HG03469 (cell line): Measurements from ENCODE around the gene CA11.
A peak's percentile ranks its signal among the peaks of the same experiment; 100 is the strongest.
"Not testable (repeated sequence)": the region's sequence is repeated elsewhere in the genome, so short reads cannot be mapped to it uniquely, and the experiment has no call there.

Source experiments
- ATAC-seq: cut with Tn5 transposase; IDR thresholded peaks from one replicate; pipeline ENCODE4 v1.9.1; 2021; ENCODE audit warnings: mild to moderate bottlenecking, moderate library complexity, moderate number of reproducible peaks; ENCODE audit not compliant: unreplicated experiment

Gene CA11

DNA sequence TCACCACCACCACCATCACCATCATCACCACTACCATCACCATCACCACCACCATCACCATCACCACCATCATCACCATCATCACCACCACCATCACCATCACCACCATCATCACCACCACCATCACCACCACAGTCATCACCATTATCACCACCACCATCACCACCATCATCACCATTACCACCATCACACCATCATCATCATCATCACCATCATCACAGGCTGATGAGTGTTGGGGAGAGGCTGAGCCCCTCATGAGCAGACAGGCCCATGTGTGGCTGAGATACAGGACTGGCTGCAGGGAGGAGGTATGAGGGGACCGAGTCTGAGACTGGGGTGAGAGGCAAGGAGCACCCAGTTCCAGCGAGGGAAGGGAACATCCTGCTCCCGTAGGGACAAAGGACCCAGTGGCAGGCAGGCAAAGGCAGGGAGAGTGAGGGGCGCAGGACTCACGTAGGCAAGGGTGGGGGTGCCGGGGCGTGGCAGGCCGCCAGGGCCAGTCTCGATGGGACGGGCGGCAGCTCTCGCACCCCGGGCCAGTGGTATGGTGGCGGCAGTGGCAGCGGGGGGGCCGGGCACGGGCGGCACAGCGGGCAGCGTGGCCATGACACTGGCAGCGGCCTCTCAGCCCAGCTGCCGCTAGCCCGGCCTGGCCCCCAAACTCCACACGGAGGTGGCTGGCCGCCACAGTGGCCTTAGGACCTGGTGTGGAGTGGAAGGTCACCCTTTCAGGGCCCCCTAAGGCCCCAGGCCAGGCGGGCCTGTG, 24.1 kb upstream of the CA11 start:
- ATAC-seq: no peak

DNA sequence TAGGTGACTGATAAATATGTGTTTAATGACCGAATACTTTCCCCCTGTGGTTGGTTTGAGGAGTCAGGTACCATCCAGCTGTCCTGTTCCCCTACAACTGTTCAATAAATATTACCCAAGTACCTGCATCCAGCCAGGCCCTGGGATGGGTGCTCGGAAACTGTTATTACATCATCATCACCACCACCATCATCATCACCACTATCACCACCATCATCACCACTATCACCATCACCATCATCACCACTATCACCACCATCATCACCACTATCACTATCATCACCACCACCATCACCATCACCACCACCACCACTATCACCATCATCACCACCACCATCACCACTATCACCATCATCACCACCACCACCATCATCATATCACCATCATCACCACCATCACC, 22.8 kb upstream of the CA11 start:
- no peak for ATAC-seq

DNA sequence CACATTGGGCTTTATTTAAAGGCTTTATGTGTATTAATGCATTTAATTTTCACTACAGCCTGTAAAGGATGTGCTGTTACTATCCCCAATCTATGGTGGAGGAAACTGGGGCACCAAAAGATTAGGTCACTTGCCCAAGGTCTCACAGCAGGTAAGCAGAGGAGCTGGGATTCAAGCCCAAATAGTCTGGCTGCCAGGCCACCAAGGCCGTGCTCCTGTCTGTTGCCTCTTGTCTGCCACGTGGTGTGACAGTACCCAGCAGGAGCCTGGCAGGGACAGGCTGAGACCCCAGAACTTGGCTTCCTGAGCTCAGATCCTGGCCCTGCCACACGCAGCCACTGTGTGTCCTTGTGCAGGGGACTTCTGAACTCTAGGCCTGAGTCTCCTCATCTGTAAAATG, 22.3 kb upstream of the CA11 start:
- ATAC-seq: no peak

DNA sequence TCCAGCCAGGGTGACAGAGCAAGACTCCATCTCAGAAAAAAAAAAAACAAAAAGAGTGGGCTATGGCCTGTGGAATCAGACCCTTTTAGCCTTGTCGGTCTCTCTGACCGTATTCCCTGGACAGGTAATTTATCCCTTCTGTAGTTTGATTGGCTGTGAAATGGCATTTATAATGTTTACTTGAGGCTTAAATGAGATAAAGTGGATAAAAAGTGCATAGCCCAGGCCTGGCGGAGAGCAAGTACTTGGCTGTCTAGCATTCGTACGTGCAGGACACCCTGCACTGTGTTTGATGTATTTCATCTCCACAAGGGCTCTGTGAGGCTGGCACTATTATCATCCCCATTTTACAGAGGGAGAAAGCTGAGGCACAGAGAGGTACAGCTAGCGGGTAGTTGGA, 19.8 kb upstream of the CA11 start:
- ATAC-seq: no peak

DNA sequence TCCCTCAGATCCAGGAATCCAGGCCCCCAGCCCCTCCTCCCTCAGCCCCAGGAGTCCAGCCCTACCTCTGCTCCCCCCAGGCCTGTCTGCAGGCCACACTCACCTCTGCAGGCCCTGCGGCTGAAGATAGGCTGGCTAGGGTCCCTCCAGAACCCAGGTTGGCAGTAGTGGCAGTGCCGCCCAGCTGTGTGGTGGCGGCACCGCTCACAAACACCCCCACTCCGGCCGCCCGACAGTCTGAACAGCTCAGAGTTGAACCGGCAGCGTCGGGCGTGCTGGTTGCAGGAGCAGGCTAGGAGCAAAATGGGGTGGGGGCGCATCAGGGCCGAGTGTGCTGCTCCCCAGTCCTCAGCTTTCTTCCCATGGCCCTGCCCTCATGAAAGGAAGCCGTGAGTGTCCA, 18.5 kb upstream of the CA11 start:
- no peak for ATAC-seq

DNA sequence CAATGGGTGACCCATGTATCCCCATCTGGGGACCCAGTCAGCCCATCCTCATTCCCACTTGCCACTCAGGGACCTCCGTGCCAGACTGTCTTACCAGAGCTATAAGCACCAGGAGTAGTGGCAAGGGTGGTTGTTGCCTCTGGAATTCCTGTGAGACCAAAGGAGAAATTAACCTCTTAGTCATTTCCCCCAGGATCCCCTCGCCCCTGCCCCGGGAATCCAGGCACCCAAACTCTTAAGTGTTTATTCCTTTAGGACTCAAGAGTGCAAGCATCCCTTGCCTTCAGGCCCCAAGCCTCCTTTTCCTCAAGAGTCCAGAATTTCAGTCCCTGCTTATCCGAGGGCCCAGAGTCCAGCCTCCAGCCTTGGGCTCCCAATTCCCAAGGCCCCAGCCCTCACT, 17.7 kb upstream of the CA11 start:
- ATAC-seq: no peak

DNA sequence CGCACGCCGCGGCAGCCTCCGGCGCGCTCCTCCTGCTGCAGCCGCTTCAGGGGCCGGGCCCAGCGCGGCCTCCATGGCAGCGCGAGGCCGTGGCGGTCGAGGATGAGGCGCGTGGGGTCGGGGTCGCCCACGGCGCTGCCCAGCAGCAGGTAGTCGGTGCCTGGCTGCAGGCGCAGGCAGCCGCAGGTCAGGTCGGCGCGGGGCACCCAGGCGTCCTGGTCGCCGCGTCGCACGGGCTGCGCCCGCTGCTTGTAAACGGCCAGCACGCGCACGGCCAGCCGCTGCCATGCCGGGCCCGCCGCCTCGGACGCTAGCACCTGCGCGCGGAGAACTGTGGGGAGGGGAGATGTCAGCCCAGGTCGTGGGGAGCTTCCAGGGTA, 15.7 kb upstream of the CA11 start:
- ATAC-seq: no peak

DNA sequence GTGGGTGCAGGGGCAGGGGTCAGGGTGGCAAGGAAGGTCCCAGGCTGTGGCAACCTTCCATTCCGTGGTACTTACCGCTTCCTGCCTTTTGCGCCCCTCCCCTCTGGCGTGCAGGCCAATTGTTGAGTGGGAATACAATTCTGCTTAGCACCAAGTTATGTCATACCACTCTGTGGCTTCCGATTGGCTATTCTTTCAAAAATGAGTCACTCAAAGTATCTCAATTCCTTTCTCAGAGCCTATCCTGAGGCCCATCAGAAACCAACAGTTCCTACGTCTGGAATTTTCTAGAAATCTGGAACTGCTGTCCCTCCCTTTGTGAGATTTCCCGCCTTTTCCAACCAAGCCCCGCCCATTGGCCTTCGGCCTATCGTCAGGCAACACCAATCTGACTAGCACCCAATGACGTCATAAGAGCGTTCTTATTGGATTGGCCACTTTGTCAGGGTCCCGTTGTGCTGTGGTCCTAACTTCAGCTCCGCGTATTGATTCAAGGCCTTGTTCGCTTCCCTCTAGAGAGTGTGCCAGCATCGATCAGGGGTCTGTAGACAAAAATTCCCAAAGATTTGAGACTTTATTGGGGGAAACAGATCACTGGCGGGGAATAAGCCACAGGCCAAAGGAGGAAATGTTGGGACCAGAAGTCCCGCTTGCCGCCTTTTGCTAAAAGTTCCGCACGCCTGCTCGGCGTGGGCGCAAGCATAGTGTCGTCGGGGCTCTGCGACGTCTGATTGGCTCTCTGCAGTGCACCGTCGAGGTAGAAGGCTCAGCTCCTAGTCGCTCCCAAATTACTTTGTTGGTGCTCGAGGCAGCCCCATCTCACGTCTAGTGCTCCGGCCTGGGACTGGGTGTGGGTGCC, 15.1 kb upstream of the CA11 start:
- ATAC-seq: peak; percentile 47

DNA sequence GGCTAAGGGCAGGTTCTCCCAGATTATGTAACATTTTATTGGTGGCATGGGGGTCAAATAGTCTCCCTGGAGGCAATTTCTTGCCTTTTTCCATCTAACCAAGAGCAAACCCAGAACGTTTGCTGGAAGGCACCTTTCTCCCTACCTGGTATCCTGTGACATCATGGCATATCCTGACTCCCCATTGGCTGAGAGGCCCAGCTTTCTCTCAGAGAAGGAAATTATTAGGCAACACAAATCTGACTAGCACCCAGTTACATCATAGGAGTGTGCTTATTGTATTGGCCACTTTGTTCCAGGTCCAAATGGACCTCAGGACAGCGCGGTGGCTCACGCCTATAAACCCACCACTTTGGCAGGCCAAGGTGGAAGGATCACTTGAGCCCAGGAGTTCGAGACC, 13.8 kb upstream of the CA11 start:
- ATAC-seq: no peak

DNA sequence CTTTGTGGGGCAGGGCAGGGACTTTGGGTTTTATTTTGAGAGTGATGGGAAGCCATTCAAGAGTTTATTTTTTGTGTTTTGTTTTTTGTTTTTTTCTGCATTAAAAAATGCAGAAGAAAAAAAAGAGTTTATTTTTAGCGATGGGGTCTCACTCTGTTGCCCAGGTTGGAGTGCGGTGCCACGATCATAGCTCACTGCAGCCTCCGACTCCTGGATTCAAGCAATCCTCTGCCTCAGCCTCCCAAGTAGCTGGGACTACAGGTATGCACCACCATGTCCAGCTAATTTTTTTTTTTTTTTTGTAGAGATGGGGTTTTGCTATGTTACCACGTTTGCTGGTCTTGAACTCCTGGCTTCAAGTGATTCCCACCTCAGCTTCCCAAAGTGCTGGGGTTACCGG, 12.5 kb upstream of the CA11 start:
- no peak for ATAC-seq

DNA sequence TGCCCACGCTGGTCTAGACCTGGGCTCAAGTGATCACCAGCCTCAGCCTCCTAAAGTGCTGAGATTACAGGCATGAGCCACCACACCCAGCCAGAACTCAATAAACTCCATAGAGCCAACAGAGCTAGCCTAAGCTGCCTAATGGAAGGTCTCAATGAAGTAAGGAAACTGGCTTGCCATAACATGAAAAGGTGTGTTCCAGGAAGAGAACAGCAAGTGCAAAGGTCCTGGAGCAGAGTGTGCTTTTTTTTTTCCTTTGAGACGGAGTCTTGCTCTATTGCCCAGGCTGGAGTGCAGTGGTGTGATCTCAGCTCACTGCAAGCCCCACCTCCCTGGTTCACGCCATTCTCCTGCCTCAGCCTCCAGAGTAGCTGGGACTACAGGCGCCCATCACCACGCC, 11.8 kb upstream of the CA11 start:
- not testable (repeated sequence) for ATAC-seq

DNA sequence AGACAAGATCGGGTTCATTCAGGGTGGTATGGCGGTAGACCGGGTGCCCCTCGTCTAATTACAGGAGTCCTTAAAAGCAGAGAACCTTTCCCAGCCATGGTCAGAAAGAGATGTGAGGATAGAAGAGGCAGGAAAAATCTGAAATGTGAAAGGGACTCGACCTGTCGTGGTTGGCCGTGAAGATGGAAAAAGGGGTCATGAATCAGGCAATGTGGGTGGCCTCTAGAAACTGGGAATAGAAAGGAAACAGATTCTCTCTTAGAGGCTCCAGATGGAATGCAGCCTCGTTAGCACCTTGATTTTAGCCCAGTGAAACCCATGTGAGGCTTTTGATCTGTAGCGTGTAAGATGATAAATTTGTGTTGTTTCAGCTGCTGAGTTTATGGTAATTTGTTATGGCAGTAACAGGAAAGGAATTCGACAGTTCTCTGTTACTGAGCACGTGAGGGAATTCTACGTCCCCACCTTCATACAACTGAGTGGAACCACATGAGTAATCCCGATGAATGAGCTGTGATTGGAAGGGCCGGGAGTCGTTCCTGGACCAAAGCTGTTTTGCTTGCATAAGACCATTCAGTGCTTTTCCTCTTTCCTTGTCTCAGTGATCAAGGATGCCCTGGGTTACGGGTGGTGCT, 11.0 kb upstream of the CA11 start:
- ATAC-seq: no peak

DNA sequence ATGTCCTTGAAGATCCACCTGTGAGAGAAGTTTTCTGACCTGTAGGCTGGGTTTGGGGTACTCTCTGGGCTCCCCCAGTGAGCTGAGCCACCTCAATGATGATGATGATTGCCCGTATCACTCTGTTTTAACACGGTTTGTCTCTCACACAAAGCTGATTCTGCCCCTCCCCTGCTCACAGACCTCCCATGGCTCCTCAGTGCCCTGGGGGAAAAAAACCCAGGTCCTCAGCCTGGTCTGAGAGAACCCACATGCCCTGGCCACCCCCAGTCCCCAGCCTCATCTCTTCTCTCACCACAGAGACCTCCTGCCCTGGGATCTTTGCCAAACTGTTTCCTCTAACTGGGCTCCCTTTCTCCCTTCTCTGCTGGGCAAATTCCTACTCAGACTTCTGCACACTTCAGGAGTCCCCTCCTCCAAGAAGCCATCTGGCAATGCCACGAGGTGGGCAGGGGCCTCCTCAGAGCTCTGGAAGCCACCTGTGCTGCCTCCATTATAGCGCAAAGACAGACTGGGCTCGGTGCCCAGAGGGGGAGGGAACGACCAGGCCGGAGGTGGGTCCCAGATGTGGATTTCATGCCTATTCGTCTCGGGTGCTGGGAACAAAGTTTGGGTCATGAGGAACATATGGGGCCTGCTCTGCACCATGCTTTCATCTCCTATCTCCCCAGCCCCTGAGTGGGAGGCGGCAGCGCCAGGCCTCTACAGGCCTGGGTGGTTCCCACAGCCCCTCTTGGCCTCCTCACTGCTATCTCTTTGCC, 8.5 kb upstream of the CA11 start:
- ATAC-seq: no peak

DNA sequence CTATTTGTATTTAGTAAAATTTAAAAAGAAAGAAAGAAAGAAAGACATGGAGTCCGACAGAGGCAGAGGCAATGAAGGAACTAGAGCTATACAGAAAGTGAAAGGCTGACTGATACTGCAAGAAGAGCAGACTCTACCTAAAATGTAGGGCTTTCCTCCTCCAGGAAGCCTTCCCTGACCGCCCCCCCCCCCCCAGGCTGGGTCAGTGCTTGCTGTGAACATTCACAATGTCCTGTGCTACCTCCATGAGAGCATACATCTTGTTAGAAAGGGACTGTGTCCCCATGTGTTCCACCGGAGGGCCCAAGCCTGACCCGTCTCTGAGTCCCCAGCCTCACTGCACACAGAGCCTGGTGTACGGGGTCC, 5.7 kb upstream of the CA11 start:
- ATAC-seq: no peak

DNA sequence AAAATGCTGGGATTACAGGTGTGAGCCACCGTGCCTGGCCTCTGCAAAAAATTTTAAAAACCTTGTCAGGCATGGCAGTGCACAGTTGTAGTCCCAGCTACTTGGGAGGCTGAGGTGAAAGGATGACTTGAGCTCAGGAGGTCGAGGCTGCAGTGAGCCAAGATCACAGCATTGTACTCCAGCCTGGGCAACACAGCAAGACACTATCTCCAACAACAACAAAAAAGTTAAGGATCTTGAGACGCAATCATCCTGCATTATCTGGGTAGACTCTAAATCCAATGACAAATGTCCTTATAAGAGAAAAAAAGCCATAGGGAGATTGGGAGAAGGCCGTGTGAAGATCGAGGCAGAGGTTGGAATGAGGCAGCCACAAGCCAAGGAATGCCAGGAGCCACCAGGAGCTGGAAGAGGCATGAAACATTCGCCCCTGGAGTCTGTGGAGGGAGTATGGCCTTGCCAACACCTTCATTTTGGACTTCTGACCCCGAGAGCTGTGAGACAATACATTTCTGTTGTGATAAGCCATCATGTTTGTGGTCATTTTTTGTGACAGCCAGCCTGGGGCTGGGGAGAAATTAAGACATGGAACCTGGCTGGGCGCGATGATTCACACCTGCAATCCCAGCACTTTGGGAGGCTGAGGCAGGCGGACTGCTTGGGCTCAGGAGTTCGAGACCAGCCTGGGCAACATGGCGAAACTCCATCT, 5.1 kb upstream of the CA11 start:
- ATAC-seq: no peak

DNA sequence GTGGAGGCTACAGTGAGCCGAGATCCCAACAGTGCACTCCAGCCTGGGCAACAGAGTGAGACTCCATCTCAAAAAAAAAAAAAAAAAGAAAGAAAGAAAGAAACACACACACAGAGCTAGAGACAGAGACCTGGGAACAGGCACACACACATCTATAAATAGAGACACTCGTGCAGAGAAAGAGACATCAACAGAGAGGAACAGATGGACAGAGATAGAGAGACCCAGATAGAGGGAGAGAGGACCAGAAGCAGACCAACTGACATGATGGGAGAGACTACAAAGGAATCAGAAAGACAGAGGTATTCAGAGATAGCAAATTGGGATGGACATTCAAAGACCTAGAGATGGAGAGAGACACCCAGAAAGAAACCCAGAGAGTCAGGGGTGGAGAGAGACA, 2.1 kb upstream of the CA11 start:
- ATAC-seq: no peak

DNA sequence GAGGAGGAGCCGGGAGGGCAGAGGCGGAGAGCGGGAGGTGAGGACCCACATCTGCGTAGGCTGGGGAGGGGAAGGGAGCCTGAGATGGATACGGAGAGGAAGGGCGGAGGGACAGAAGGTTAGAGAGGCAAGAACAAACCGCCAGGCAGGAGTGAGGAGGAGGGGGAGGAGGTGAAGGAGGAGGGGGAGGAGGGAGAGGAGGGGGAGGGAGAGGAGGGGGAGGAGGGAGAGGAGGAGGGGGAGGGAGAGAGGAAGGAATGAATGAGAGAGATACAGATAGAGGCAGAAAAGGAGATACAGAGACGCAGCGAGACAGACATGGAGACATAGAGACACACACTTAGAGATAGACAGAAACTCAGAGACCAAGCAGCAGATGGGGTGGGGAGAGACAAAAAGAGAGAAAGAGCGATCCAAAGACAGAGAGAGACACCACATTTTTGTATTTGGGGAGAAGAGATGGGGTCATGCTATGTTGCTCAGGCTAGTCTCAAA, 782 bp upstream of the CA11 start:
- no peak for ATAC-seq

DNA sequence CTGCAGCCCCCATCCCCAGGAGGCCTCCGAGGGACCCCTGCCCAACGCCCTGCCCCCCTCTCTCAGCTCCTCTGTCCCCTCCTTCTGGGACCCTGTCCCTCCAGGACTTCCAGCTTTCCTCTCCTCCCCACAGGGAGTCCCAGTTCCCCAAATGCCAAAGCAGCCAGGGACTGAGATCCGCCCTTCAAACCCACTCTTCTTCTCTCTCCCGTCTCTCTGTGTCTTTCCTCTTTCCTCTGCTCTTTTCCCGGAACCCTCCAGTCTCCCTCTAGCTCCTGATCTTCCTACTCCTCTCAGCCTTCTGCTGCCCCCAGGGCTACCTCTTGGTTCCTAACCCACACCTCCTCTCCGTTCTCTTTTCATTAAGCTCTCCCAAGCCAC, 377 bp downstream of the CA11 start:
- ATAC-seq: no peak

DNA sequence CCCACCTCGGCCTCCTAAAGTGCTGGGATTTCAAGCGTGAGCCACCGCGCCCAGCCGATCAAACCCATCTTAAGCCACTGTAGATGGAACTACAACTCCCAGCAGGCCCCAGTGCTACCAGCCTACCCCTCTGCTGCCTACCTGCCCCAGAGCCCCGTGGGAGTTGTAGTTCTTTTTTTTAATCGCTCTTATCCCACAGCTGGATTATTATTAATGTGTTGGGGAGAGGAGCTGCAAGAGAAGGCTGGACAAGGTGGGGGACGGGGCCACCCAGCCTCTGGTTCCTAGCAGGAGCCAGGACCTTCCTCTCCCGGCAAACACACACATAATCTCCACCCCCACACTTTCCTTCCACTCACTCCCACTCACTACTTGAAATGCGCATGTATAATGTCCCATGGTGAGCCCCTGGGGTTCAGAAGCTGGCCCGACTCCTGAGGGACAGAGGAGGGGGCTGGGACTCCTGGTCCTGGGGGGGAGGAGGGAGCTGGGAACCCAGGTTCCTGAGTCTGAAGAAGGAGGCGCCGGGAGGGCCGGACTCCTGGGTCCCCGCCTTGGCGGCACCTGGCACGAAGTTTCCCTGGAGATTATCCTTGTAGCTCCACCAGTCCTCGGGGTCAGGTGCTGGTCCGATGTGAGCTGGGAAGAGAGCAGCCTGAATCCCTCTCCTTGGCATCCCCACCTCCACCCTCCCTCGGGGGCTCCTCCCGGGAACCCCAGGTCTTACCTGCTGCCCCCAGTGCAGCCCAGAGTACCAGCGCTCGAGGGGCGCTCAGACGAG, 958 bp downstream of the CA11 start:
- peak; percentile 33 for ATAC-seq

DNA sequence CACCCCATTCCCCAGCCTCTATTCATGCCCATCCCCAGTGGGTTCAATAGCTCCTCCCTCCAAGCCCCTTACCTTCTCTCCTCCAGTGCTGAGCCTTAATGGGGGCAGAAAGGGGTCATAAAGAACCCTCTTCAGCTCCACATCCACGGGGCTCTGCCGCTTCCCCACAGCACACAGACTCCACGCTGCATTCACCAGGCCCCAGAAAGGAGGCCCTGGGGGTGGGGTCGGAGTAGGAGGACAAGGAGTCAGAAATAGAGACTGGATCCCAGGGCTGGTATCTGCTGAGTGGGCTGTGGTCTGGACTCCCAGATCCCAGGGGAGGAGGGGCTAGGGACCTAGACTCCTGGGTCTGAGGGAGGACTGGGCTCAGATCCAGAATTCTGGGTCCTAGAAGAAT, 1.6 kb downstream of the CA11 start:
- no peak for ATAC-seq
